Spinal cord (tissue), 10 donors: ENCODE results near the gene TMEM269. TPM values are rescaled to one million over a fixed set of nuclear protein-coding genes. Genes with fewer than 3 reads are reported as not detected.

Experiments used
- DNase-seq, 6 donors: peaks; one replicate each; pipeline versions ENCODE4 v3.0.0 to v3.0.0-alpha.2; 2013 to 2015; ENCODE audit warnings: low spot score in 6 of 6, low read depth in 4 of 6
- H3K27ac ChIP-seq: one replicate; pipeline ENCODE4 v1.5.1; 2013; ENCODE audit warnings: low read depth, low read length, control low read depth
- H3K27me3 ChIP-seq: one replicate; pipeline ENCODE4 v1.6.1; 2013; ENCODE audit warnings: low read length; ENCODE audit not compliant: control insufficient read depth, insufficient read depth
- H3K36me3 ChIP-seq: one replicate; pipeline ENCODE4 v1.6.1; 2013; ENCODE audit warnings: low read length; ENCODE audit not compliant: control insufficient read depth, insufficient read depth
- H3K4me1 ChIP-seq: one replicate; pipeline ENCODE4 v1.6.1; 2013; ENCODE audit warnings: low read length; ENCODE audit not compliant: control insufficient read depth, insufficient read depth
- H3K4me3 ChIP-seq: one replicate; pipeline ENCODE4 v1.5.1; 2013; ENCODE audit warnings: low read depth, low read length, control low read depth
- H3K9me3 ChIP-seq: one replicate; pipeline ENCODE4 v1.6.1; 2013; ENCODE audit warnings: low read length; ENCODE audit not compliant: control insufficient read depth, insufficient read depth
- WGBS: methylation state at CpG from one replicate; pipeline ENCODE4 v1.1.5; 2013; ENCODE audit warnings: missing lambda C conversion rate; ENCODE audit not compliant: insufficient coverage; 5-methylcytosine and 5-hydroxymethylcytosine counted together
- polyA plus RNA-seq, 2 donors: library from polyadenylated mRNA; unstranded; fragments of 120-200 nt; gene quantifications; one replicate each; pipeline ENCODE4 v1.2.1, GENCODE V29; 2013; ENCODE audit not compliant: insufficient read length in 2 of 2
- total RNA-seq, 2 donors: library from RNA; depleted of rRNA in 1 of 2; stranded (reverse); fragments of 120-200 nt in 1 of 2; fragments of >200 nt in 1 of 2; gene quantifications; one replicate each; pipeline versions ENCODE4 v1.2.3 to v1.2.4, GENCODE V29; 2013 to 2014
- donor health status: healthy.

The TMEM269 gene
- total and polyA plus RNA-seq, 4 donors: 0.11 to 1.6 (median 0.81) TPM

DNA sequence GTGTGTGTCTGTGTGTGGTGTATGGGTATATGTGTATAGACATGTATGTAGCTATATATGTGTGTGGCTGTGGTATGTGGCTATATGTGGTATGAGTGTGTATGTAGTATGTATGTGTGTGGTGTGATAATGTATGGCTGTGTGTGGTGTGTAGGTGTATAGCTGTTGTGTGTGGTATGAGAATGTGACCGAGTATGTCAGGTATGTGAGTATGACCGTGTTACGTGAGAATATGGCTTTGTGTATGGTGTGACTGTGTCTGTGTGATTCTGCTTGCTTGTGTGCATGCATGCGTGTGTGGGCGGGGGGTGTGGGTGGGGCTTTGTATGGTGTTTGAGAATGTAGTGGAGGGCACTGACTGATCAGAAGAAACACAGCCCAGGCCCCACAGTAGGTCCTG lies 65.2 kb downstream of the TMEM269 start:
- WGBS: 100% methylated on average over 5 of the region's 5 CpGs
- H3K27ac ChIP-seq: no peak overlapping the region
- H3K9me3 ChIP-seq: no peaks in the 10 kb centered on the region
- peaks cover 23% of the 10 kb centered on the region for H3K36me3 ChIP-seq
- no peak overlapping the region for H3K4me3 ChIP-seq
- no peaks in the 10 kb centered on the region for H3K27me3 ChIP-seq
- peaks cover 13% of the 10 kb centered on the region for H3K4me1 ChIP-seq
- DNase-seq: no peak

Other genes with a start within 250 kb of the TMEM269 start
- gene PPIH, start 126.6 kb upstream of the TMEM269 start, total RNA-seq: 10 to 100 TPM; 28.1 to 52.3 TPM
- 10 to 100 TPM; 45.6 to 55.6 TPM for gene PPIH, start 126.6 kb upstream of the TMEM269 start, polyA plus RNA-seq
- 100 to 1,000 TPM; 455 to 701 TPM for gene YBX1, start 102.6 kb upstream of the TMEM269 start, total RNA-seq
- gene YBX1, start 102.6 kb upstream of the TMEM269 start, polyA plus RNA-seq: 1,000 to 10,000 TPM; 1,395 to 1,579 TPM
- gene CLDN19, start 44.8 kb upstream of the TMEM269 start, total RNA-seq: 10 to 100 TPM; 17.0 to 20.6 TPM
- 1 to 10 TPM; 2.7 to 8.0 TPM for gene CLDN19, start 44.8 kb upstream of the TMEM269 start, polyA plus RNA-seq
- 10 to 100 TPM; 34.2 to 70.0 TPM for gene P3H1, start 18.0 kb upstream of the TMEM269 start, total RNA-seq
- gene P3H1, start 18.0 kb upstream of the TMEM269 start, polyA plus RNA-seq: 10 to 100 TPM; 31.2 to 46.5 TPM
- 1 to 10 TPM; 6.7 to 7.8 TPM for gene C1orf50, start 17.7 kb upstream of the TMEM269 start, total RNA-seq
- gene C1orf50, start 17.7 kb upstream of the TMEM269 start, polyA plus RNA-seq: 10 to 100 TPM; 10.9 to 15.2 TPM
- gene ERMAP, start 32.1 kb downstream of the TMEM269 start, total RNA-seq: 10 to 100 TPM; 10.7 to 14.9 TPM
- gene ERMAP, start 32.1 kb downstream of the TMEM269 start, polyA plus RNA-seq: 10 to 100 TPM; 10.1 to 11.0 TPM
- gene SVBP, start 32.4 kb downstream of the TMEM269 start, total RNA-seq: 10 to 100 TPM; 33.7 to 65.3 TPM
- gene SVBP, start 32.4 kb downstream of the TMEM269 start, polyA plus RNA-seq: 10 to 100 TPM; 62.5 to 67.3 TPM
- 10 to 100 TPM in 1 of 2 donors, 1 to 10 TPM in 1; 9.0 to 15.4 TPM for gene ZNF691, start 61.6 kb downstream of the TMEM269 start, total RNA-seq
- 10 to 100 TPM; 13.2 to 15.9 TPM for gene ZNF691, start 61.6 kb downstream of the TMEM269 start, polyA plus RNA-seq
- gene SLC2A1, start 173.9 kb downstream of the TMEM269 start, total RNA-seq: 100 to 1,000 TPM in 1 of 2 donors, 10 to 100 TPM in 1; 74.4 to 127 TPM
- gene SLC2A1, start 173.9 kb downstream of the TMEM269 start, polyA plus RNA-seq: 100 to 1,000 TPM in 1 of 2 donors, 10 to 100 TPM in 1; 89.2 to 107 TPM